Occipital lobe (tissue), 2 donors: Measurements from ENCODE around the gene GPR108. TPM values are rescaled to one million over a fixed set of nuclear protein-coding genes. Genes with fewer than 3 reads are reported as not detected.

Experiments used
- DNase-seq: peaks from one replicate; lab custom pipeline; 2025; lab: John Stamatoyannopoulos, UW
- total RNA-seq: library from RNA; depleted of rRNA; stranded (reverse); fragments of >200 nt; gene quantifications from one replicate; pipeline ENCODE4 v1.2.3, GENCODE V29; 2014

GPR108 gene
- total RNA-seq, 1 donor from 2014 or later, result 11.2 TPM

- DNase-seq, result peak; percentile 43
Measured at GRCh38 chr19:6737873-6738786, 750 bp upstream of the GPR108 start.

- DNase-seq, result no peak
Measured at GRCh38 chr19:6736917-6737283, 480 bp downstream of the GPR108 start.

- DNase-seq, result peak; percentile 43
Measured at GRCh38 chr19:6736169-6736916, 1.0 kb downstream of the GPR108 start.

DNA sequence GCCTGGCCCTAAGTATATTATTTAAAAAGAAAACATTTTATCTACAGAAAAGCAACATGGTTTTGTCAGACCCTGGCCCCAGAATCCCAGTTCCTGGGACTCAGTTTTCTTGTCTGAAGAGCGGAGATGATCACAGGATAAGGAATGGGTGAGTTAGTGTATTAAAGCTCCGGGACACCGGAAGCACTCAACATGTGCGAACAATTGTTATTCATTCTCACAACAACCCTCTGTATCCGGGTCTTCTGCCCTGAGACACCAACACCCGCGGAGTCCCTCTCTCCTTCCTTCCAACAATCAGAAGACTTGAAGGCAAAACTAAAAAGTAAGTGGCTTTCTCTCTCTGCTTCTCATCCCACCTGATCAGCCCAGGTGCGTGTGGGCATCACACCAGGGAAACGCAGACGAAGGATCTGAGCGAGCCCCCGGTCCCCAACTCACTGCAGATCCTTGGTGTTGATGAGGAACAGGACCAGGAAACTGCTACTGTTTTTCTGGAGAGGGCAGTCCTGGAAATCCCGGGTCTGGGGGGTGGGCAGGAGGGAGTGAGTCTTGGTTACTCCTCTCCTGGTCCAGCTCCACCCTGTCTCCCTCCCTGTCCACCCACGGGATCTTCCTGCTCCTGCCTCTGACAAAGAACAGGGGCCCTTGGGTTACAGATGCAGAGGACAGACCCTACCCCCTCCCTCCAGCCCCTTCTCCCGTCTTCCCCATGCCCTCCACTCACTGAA is 2.0 kb downstream of the GPR108 start:
- no peak for DNase-seq

- DNase-seq, result no peak
Measured at GRCh38 chr19:6734096-6734696, 3.2 kb downstream of the GPR108 start.

DNA sequence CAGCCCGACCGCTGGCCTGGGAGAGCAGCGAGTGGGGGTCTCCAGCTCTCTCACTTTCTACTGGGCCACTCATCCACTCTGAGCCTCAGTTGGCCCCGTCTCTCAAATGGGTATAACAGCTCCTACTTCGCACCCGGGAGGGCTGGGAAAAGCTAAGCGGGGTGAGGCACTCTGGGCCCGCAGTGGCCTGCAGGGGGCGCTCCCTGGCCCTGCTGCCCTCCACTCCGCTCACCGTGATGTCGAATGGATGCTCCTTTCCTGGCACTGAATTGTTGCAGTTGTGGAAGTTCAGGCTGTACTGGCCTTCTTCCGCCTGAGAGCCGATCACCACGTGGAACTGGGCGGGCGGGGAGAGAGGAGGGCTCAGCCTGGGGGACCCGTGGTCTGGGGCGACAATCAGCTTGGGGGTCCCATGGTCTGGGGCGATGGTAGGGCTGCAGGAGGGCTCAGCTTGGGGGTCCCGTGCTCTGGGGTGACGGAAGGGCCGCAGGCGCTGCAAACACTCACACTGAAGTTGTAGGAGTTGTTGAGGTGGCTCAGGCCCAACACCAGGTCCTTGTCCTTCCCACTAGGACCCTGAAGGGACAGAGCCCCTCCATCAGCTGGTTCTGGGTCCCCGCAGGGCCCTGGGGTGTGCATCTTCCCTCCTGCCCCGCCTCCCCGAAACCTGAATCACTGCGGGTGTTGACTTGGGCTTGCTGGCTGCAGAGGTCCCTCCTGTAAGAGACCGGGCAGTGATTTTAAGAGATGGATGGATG is 3.9 kb downstream of the GPR108 start:
- DNase-seq, result no peak

- DNase-seq, result no peak
Measured at GRCh38 chr19:6732803-6733337, 4.5 kb downstream of the GPR108 start.

DNA sequence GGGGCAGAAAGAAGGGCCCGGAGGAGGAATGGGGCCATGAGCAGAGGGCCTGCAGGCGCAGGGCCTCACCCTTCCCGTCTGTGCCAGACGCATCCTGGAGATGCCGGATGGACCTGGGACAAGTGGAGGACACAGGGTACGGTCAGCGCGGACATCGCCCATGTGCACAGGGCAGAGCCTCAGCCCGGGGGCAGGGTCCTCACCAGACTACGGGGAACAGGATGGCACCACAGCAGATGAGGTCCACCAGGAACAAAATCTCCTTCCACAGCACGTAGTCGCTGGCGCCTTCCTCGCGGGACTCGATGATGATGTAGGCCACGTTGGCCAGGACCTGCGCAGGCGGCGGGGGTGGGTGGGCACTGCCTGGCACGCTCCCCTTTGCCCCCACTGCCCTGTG is 5.6 kb downstream of the GPR108 start:
- DNase-seq, result no peak

DNA sequence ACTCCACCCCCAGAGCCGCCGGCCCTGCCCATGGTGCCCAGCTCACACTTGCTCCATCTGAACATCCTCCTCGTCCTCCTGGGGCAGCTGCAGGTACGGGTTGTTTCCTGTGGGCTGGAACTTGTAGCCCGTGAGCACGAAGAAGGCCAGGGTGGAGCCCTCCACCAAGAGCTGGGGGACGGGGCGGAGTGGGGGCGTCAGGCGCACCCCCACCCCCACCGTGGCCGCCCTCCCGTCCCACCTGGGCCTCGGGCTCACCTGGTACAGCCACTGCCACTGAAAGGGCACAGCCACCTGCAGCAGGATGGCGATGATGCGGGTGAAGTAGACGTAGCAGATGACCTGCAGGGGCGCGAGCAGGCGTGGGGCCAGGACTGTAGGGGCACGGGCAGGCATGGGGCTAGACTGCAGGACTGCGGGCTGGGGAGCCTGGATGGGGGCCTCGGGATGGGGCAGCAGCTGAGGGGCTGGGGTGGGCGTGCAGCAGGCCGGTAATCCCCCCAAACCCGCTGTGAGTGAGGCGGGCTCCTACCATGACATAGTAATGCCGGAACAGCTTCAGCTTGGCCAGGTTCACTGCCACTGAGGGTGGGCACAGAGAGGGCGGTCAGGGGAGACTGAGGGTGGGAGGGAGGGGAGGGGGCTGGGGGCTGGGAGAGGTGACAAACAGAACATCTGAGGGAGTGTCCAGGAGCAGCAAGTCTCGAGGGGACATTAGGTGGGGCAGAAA is 6.3 kb downstream of the GPR108 start:
- no peak for DNase-seq

DNA sequence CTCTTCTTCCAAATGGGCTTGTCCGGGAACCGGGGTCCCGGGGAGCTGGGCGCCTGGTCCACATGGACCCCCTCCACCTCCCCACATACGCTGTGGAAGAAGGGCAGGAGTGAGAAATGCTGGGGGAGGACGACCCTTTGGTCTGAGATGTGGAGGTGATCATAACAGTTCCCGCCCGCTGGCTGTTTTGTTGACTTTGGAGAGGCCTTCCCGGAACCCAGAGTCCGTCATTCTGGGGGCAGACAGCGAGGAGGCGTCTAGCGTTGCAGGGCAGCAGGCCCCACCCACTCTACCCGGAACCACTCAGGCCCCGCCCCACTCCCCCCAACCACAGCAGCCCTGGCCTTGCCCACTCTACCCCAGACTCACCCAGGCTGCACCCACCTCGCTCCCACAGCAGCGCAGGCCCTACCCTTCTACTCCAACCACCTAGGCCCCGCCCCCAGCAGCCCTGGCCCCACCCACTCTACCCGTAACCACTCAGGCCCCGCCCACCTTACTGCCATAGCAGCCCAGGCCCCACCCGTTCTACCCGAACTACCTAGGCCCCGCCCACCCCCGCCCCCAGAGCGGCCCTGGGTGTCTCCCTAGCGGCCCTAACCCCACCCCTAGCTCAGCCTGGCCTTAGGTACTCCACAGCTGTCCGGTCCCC is 7.1 kb downstream of the GPR108 start:
- no peak for DNase-seq

- DNase-seq, result no peak
Measured at GRCh38 chr19:6729573-6730152, 7.7 kb downstream of the GPR108 start.

DNA sequence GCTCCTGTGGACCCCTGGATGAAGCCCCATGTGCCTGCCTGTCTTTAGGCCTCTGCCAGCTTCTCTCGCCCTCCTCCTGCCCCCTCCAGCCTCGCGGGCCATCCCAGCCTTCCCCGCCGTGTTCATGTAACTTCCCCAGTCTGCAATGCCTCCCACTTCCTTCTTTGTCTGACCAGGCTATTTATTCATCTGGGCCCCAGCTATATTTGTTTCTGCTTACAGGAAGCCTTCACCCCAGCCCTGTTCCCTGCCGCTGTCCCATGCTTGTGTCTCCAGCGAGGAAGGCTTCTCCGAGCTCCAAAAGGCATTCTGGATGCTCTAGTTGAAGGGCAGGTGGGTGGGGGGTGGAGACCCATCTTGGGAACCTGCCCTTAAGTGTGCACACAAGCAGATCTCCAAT is 9.0 kb downstream of the GPR108 start:
- no peak for DNase-seq

DNA sequence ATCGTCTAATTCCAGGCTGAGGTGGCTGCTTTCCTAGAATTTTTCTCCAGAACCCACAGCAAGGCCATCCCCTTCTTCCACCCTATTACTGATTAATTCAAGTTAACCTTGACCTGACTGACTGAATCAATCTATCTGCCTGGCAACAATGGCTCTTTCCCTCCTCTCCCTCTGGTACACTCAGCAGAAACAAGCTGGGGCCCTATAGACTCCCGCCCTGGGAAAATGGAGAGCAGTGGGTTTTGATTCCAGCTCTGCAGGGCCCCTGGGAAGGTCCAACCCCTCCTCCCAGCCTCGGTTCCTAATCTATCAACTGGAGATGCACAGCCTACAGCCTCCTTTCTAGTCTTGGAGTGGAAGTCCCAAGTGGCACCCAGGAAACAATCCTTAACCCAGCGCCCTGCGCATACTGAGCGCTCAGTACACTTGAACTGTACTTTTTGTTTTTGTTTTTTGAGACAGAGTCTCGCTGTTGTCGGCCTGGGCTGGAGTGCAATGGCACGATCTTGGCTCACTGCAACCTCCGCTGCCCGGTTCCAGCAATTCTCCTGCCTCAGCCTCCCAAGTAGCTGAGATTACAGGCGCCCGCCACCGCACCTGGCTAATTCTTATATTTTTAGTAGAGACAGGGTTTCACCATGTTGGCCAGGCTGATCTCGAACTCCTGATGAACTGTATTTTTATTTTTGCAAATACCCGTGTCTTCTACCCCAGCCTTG is 11.7 kb downstream of the GPR108 start:
- DNase-seq, result no peak

DNA sequence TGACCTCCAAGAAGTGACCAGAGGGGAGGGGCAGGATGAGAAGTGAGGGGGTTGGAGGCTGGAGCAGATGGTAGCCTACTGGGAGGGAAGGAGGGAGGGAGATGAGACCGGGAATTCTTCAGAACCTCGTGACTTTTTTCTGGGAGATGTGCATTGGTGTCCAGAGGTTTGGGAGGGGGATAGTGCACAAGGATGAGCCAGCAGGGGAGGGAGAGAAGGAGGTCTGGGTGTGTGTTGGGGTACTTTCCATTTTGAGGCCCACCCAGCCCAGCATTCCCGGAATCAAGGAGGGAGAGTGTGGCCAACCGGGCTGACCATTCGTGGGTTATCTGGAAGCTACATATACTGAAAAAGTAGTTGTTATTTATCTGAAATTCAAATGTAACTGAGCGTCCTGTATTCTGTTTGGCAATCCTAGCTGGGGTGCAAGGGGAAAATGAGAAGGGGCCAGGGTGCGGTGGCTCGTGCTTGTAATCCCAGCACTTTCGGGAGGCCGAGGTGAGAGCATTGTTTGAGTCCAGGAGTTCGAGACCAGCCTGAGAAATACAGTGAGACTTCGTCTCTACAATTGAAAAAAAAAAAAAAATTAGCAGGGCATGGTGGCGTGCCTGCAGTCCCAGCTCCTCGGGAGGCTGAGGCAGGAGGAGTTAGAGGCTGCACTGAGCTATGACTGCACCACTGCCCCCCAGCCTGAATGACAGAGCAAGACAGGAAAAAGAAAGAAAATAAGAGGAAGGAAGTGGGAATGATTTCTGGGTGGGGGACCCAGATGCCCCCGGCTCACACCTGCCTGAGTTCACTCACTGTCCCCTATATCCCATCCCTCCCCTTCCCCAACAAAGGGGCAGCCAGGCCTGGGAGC is 12.5 kb downstream of the GPR108 start:
- no peak for DNase-seq

- DNase-seq, result no peak
Measured at GRCh38 chr19:6723738-6724137, 13.6 kb downstream of the GPR108 start.

GRCh38 chr19:6723108-6723618 is 14.2 kb downstream of the GPR108 start:
- DNase-seq, result no peak

DNA sequence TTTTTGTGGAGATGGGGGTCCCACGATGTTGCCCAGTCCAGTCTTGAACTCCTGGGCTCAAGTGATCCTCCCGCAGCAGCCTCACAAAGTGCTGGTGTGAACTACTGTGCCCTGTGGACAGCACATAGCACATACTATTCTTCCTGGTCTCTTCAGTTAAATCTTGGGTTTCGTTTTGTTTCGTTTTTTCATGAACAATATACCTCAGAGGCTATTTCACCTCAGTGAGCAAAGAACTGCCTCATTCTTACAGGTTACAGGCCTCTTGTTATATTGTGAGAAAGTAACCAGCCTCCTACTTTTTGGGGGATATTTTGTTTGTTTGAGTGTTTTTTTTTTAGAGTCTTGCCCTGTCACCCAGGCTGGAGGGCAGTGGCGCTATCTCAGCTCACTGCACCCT is 15.6 kb downstream of the GPR108 start:
- DNase-seq, result no peak
